Caco-2 (cell line): Measurements from ENCODE around the gene RAD51B. TPM values are rescaled to one million over a fixed set of nuclear protein-coding genes. Genes with fewer than 3 reads are reported as not detected.
"Not testable (repeated sequence)": the region's sequence is repeated elsewhere in the genome, so short reads cannot be mapped to it uniquely, and the experiment has no call there.

Source experiments
- BruUV-seq: library from RNA; stranded (reverse); fragments of 400-500 nt; replicated peaks from 2 replicates; lab custom pipeline; 2021; lab: Mats Ljungman, UMichigan
- CTCF ChIA-PET: fragments of 300-600 bp; sonication (Branson Sonifier 250); formaldehyde crosslinking; loops from one replicate; lab custom pipeline; 2022; ENCODE audit warnings: antibody characterized with exemption; lab: Charles Lee
- POLR2A ChIA-PET: fragments of 300-600 bp; sonication (Branson Sonifier 250); formaldehyde crosslinking; loops from one replicate; lab custom pipeline; 2022; ENCODE audit warnings: antibody characterized with exemption; lab: Charles Lee
- DNase-seq, 2 experiments: peaks; one replicate each; pipeline versions ENCODE4 v3.0.0 to v3.0.0-alpha.2; 2020 to 2022
- H3K27me3 ChIP-seq: replicated peaks from 2 replicates; pipeline ENCODE4 v1.6.0; 2011; ENCODE audit warnings: low read length; ENCODE audit not compliant: control insufficient read depth, insufficient read depth
- H3K36me3 ChIP-seq: 2 replicates; pipeline ENCODE4 v1.5.1; 2011; ENCODE audit warnings: low read length; ENCODE audit not compliant: control insufficient read depth, insufficient read depth
- H3K4me1 ChIP-seq: fragments of 250-450 bp; sonication (Bioruptor Pico); 2 replicates; pipeline ENCODE4 v1.5.1; 2020; ENCODE audit warnings: mild to moderate bottlenecking
- H3K4me3 ChIP-seq: 2 replicates; pipeline ENCODE4 v1.5.1; 2011; ENCODE audit warnings: low read depth, mild to moderate bottlenecking, control low read depth, low read length
- H3K9me3 ChIP-seq: fragments of 250-450 bp; sonication (Bioruptor Pico); 2 replicates; pipeline ENCODE4 v1.5.1; 2020; ENCODE audit warnings: mild to moderate bottlenecking, moderate library complexity
- H3K27ac Mint-ChIP-seq: one replicate; pipeline ENCODE4 v1.8.0; 2022; ENCODE audit warnings: mixed read lengths; ENCODE audit not compliant: unreplicated experiment
- H3K27me3 Mint-ChIP-seq: one replicate; pipeline ENCODE4 v1.8.0; 2022; ENCODE audit warnings: mixed read lengths; ENCODE audit not compliant: insufficient read depth, unreplicated experiment
- H3K36me3 Mint-ChIP-seq: one replicate; pipeline ENCODE4 v1.8.0; 2022; ENCODE audit warnings: mild to moderate bottlenecking, mixed read lengths; ENCODE audit not compliant: insufficient read depth, unreplicated experiment
- H3K4me1 Mint-ChIP-seq: one replicate; pipeline ENCODE4 v1.8.0; 2022; ENCODE audit warnings: low read depth, mixed read lengths; ENCODE audit not compliant: unreplicated experiment
- H3K4me3 Mint-ChIP-seq: one replicate; pipeline ENCODE4 v1.8.0; 2022; ENCODE audit warnings: mild to moderate bottlenecking, moderate library complexity, mixed read lengths; ENCODE audit not compliant: unreplicated experiment
- H3K9me3 Mint-ChIP-seq: one replicate; pipeline ENCODE4 v1.8.0; 2022; ENCODE audit warnings: mixed read lengths; ENCODE audit not compliant: unreplicated experiment
- intact Hi-C: fragments of 100-400 bp; cut with micrococcal nuclease; formaldehyde crosslinking; loops from one replicate; pipeline ENCODE4 v1.10.0; 2022; ENCODE audit not compliant: unreplicated experiment
- total RNA-seq: library from RNA; stranded (reverse); gene quantifications from 2 replicates; pipeline ENCODE4 v1.2.3, GENCODE V29; 2022
- TF ChIP-seq, protein P1 (sequence below), 2 experiments: fragments of 200-600 bp in 1 of 2; IDR thresholded peaks; 1 replicate in 1 of 2; 2 replicates in 1 of 2; pipeline versions ENCODE4 v1.5.1 to v1.8.0; 2011 to 2022; ENCODE audit warnings: antibody characterized with exemption in 1 of 2, control low read depth in 1 of 2, inconsistent platforms in 1 of 2, low read depth in 1 of 2, low read length in 1 of 2, mild to moderate bottlenecking in 1 of 2, moderate library complexity in 1 of 2; ENCODE audit not compliant: insufficient read depth in 1 of 2, severe bottlenecking in 1 of 2, unreplicated experiment in 1 of 2

Gene RAD51B
- total RNA-seq, 1 experiment from 2014 or later: 16.7 TPM

DNA sequence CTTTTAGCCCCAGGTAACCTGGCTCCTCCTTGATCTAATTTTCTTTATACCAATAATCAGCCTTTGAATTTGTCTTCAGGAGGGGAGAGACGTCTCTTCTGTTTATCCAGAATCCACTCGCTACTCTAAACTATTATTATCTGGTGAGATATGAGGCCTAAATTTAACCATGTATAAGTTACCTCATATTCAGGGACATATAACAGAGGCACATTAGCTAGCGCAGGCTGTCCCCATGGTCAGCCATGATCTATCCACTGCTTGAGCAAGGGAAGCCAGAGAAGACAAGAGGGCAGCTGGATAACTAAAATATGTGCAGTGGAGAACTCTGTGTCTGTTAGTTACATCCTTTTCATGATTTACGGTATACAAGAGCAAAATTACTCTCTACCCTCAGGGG lies 481.0 kb downstream of the RAD51B start:
- H3K4me3 Mint-ChIP-seq: no peak overlapping the region
- peaks cover 12% of the 10 kb centered on the region for H3K36me3 Mint-ChIP-seq
- ChIA-PET POLR2A (no interaction called here), CTCF (no interaction called here)
- no peaks in the 10 kb centered on the region for H3K27me3 Mint-ChIP-seq
- intact Hi-C loops: no loop called here
- H3K4me1 Mint-ChIP-seq: peaks cover 12% of the 10 kb centered on the region
- H3K27me3 ChIP-seq: no peaks in the 10 kb centered on the region
- no TSS peak for BruUV-seq
- H3K9me3 ChIP-seq: peaks cover 6% of the 10 kb centered on the region; the same call in 1 of the 2 replicates
- TF ChIP-seq, protein P1, sequence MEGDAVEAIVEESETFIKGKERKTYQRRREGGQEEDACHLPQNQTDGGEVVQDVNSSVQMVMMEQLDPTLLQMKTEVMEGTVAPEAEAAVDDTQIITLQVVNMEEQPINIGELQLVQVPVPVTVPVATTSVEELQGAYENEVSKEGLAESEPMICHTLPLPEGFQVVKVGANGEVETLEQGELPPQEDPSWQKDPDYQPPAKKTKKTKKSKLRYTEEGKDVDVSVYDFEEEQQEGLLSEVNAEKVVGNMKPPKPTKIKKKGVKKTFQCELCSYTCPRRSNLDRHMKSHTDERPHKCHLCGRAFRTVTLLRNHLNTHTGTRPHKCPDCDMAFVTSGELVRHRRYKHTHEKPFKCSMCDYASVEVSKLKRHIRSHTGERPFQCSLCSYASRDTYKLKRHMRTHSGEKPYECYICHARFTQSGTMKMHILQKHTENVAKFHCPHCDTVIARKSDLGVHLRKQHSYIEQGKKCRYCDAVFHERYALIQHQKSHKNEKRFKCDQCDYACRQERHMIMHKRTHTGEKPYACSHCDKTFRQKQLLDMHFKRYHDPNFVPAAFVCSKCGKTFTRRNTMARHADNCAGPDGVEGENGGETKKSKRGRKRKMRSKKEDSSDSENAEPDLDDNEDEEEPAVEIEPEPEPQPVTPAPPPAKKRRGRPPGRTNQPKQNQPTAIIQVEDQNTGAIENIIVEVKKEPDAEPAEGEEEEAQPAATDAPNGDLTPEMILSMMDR (IDR thresholded peaks at IDR 0.05; ENCODE audit: insufficient read depth in 1 of 2, low read depth in 1 of 2, low read length in 1 of 2, severe bottlenecking in 1 of 2, unreplicated experiment in 1 of 2): no peak
- DNase-seq: no peak
- no peak overlapping the region for H3K27ac Mint-ChIP-seq
- H3K9me3 Mint-ChIP-seq: peaks cover 22% of the 10 kb centered on the region
- H3K4me1 ChIP-seq: peaks cover 22% of the 10 kb centered on the region
- no peak overlapping the region for H3K4me3 ChIP-seq
- no peaks in the 10 kb centered on the region; the same call in 1 of the 2 replicates for H3K36me3 ChIP-seq

GRCh38 chr14:68301219-68301618 lies 481.6 kb downstream of the RAD51B start:
- Mint-ChIP-seq H3K4me1 (peaks cover 7% of the 10 kb centered on the region), H3K27me3 (no peaks in the 10 kb centered on the region), H3K4me3 (no peak overlapping the region), H3K27ac (no peak overlapping the region), H3K36me3 (peaks cover 12% of the 10 kb centered on the region), H3K9me3 (peaks cover 22% of the 10 kb centered on the region)
- peaks cover 19% of the 10 kb centered on the region for H3K4me1 ChIP-seq
- no peaks in the 10 kb centered on the region for H3K27me3 ChIP-seq
- TF ChIP-seq, protein P1 (IDR thresholded peaks at IDR 0.05; ENCODE audit: insufficient read depth in 1 of 2, low read depth in 1 of 2, low read length in 1 of 2, severe bottlenecking in 1 of 2, unreplicated experiment in 1 of 2): no peak
- ChIA-PET CTCF (no interaction called here), POLR2A (no interaction called here)
- intact Hi-C loops: no loop called here
- H3K36me3 ChIP-seq: no peaks in the 10 kb centered on the region; the same call in 1 of the 2 replicates
- DNase-seq: no peak
- H3K4me3 ChIP-seq: no peak overlapping the region
- BruUV-seq: no TSS peak
- peaks cover 6% of the 10 kb centered on the region; the same call in 1 of the 2 replicates for H3K9me3 ChIP-seq

- H3K4me1 ChIP-seq: peaks cover 26% of the 10 kb centered on the region
- peaks cover 20% of the 10 kb centered on the region for H3K4me1 Mint-ChIP-seq
- BruUV-seq, DNase-seq, H3K36me3 ChIP-seq, H3K27me3 ChIP-seq, H3K36me3 Mint-ChIP-seq, H3K27me3 Mint-ChIP-seq, H3K4me3 ChIP-seq, intact Hi-C loops, CTCF ChIA-PET, H3K27ac Mint-ChIP-seq, POLR2A ChIA-PET, H3K9me3 ChIP-seq, H3K4me3 Mint-ChIP-seq: not testable (repeated sequence)
- peaks cover 22% of the 10 kb centered on the region for H3K9me3 Mint-ChIP-seq
Measured at GRCh38 chr14:68302938-68303337, 483.4 kb downstream of the RAD51B start.
